ENCODE measurements around the gene VEZF1.

VEZF1 gene

GRCh38 chr17:57945996-57946797 lies 41.9 kb downstream of the VEZF1 start:
- Histone ChIP-seq H3K27ac (ENCODE audit: low read depth, low read length) (no peak overlapping the region), H3K4me1 (ENCODE audit: control insufficient read depth, low read length) (peaks cover 58% of the 10 kb centered on the region), H3K9me2 (replicated peaks; ENCODE audit: control insufficient read depth, low read length) (no peaks in the 10 kb centered on the region), H3F3A (ENCODE audit: control insufficient read depth, insufficient read depth) (peaks cover 13% of the 10 kb centered on the region), H3K79me2 (ENCODE audit: control insufficient read depth, low read length) (no peaks in the 10 kb centered on the region), H4K20me1 (ENCODE audit: control insufficient read depth, insufficient read depth, low read depth, low read length) (no peaks in the 10 kb centered on the region), H3K36me3 (ENCODE audit: control insufficient read depth, low read length) (no peaks in the 10 kb centered on the region), H3K27me3 (ENCODE audit: control insufficient read depth, low read length) (peaks cover 52% of the 10 kb centered on the region), H3K4me2 (ENCODE audit: low read length) (peak overlapping the region; percentile 70), H3K4me3 (ENCODE audit: low read length) (peak overlapping the region; percentile 50), H3K9me3 (ENCODE audit: control insufficient read depth, insufficient read depth, low read length) (no peaks in the 10 kb centered on the region)
- TF ChIP-seq, protein P1, sequence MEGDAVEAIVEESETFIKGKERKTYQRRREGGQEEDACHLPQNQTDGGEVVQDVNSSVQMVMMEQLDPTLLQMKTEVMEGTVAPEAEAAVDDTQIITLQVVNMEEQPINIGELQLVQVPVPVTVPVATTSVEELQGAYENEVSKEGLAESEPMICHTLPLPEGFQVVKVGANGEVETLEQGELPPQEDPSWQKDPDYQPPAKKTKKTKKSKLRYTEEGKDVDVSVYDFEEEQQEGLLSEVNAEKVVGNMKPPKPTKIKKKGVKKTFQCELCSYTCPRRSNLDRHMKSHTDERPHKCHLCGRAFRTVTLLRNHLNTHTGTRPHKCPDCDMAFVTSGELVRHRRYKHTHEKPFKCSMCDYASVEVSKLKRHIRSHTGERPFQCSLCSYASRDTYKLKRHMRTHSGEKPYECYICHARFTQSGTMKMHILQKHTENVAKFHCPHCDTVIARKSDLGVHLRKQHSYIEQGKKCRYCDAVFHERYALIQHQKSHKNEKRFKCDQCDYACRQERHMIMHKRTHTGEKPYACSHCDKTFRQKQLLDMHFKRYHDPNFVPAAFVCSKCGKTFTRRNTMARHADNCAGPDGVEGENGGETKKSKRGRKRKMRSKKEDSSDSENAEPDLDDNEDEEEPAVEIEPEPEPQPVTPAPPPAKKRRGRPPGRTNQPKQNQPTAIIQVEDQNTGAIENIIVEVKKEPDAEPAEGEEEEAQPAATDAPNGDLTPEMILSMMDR (IDR thresholded peaks at IDR 0.05; ENCODE audit: low read depth, low read length, poor library complexity, severe bottlenecking): no peak
- TF ChIP-seq EZH2phosphoT487 (IDR thresholded peaks at IDR 0.05; ENCODE audit: borderline replicate concordance, low read length): peak; percentile 19; the same call in 1 of the 2 replicates

GRCh38 chr17:57944908-57945307 lies 43.1 kb downstream of the VEZF1 start:
- Histone ChIP-seq H3K36me3 (ENCODE audit: control insufficient read depth, low read length) (no peaks in the 10 kb centered on the region), H3K9me3 (ENCODE audit: control insufficient read depth, insufficient read depth, low read length) (no peaks in the 10 kb centered on the region), H3K9me2 (replicated peaks; ENCODE audit: control insufficient read depth, low read length) (no peaks in the 10 kb centered on the region), H3K27ac (ENCODE audit: low read depth, low read length) (no peak overlapping the region), H3K79me2 (ENCODE audit: control insufficient read depth, low read length) (no peaks in the 10 kb centered on the region), H3K4me3 (ENCODE audit: low read length) (no peak overlapping the region), H3K4me2 (ENCODE audit: low read length) (no peak overlapping the region), H3K27me3 (ENCODE audit: control insufficient read depth, low read length) (peaks cover 64% of the 10 kb centered on the region), H4K20me1 (ENCODE audit: control insufficient read depth, insufficient read depth, low read depth, low read length) (0 out of 2 replicates have a peak, but pooled peaks cover 3% of the 10 kb centered on the region), H3F3A (ENCODE audit: control insufficient read depth, insufficient read depth) (peaks cover 13% of the 10 kb centered on the region), H3K4me1 (ENCODE audit: control insufficient read depth, low read length) (peaks cover 64% of the 10 kb centered on the region)
- TF ChIP-seq, protein P1 (IDR thresholded peaks at IDR 0.05; ENCODE audit: low read depth, low read length, poor library complexity, severe bottlenecking): no peak
- TF ChIP-seq EZH2phosphoT487 (IDR thresholded peaks at IDR 0.05; ENCODE audit: borderline replicate concordance, low read length): no peak

DNA sequence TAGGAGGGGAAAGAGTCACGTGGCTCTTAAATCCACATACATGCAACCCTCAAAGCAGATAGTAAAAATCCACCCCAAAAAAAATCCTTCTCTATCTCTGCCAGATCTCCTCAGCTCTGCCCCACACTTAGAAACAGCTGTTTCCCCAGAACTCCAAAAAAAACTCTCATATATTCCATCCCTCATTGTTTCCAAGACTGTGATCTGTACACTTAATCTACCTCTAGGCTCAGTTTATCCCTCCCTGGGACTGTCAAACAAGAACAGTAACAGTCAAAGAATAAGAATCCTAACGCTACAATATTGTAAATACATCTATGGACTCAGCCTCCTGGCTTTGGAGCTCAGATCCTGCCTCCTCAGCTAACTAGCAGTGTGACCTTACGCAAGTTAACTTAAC lies 44.4 kb downstream of the VEZF1 start:
- Histone ChIP-seq H3K27me3 (ENCODE audit: control insufficient read depth, low read length) (peaks cover 60% of the 10 kb centered on the region), H3F3A (ENCODE audit: control insufficient read depth, insufficient read depth) (peaks cover 11% of the 10 kb centered on the region), H4K20me1 (ENCODE audit: control insufficient read depth, insufficient read depth, low read depth, low read length) (0 out of 2 replicates have a peak, but pooled peaks cover 3% of the 10 kb centered on the region), H3K9me2 (replicated peaks; ENCODE audit: control insufficient read depth, low read length) (no peaks in the 10 kb centered on the region), H3K79me2 (ENCODE audit: control insufficient read depth, low read length) (no peaks in the 10 kb centered on the region), H3K4me3 (ENCODE audit: low read length) (no peak overlapping the region), H3K9me3 (ENCODE audit: control insufficient read depth, insufficient read depth, low read length) (no peaks in the 10 kb centered on the region), H3K36me3 (ENCODE audit: control insufficient read depth, low read length) (no peaks in the 10 kb centered on the region), H3K27ac (ENCODE audit: low read depth, low read length) (no peak overlapping the region), H3K4me1 (ENCODE audit: control insufficient read depth, low read length) (peaks cover 70% of the 10 kb centered on the region), H3K4me2 (ENCODE audit: low read length) (no peak overlapping the region)
- TF ChIP-seq EZH2phosphoT487 (IDR thresholded peaks at IDR 0.05; ENCODE audit: borderline replicate concordance, low read length): no peak
- TF ChIP-seq, protein P1 (IDR thresholded peaks at IDR 0.05; ENCODE audit: low read depth, low read length, poor library complexity, severe bottlenecking): no peak

Measured in DOHH2 (cell line).